Tibial artery (tissue), 4 donors: Measurements from ENCODE around the gene FSIP1.
A peak's percentile ranks its signal among the peaks of the same experiment; 100 is the strongest.

Source experiments
- DNase-seq, 2 donors: peaks; one replicate each; pipeline ENCODE4 v3.0.0-alpha.2; 2019
- H3K27ac ChIP-seq, 2 donors: fragments of 200-600 bp; sonication (generic) in 1 of 2; 1 replicate in 1 of 2; 2 replicates in 1 of 2; pipeline ENCODE4 v1.5.1; 2018 to 2019; ENCODE audit warnings: mild to moderate bottlenecking in 1 of 2
- H3K27me3 ChIP-seq, 2 donors: fragments of 200-600 bp; sonication (generic) in 1 of 2; one replicate each; pipeline versions ENCODE4 v1.5.1 to v1.6.0; 2016 to 2019
- H3K36me3 ChIP-seq, 3 donors: fragments of 200-600 bp; sonication (generic) in 2 of 3; one replicate each; pipeline ENCODE4 v1.5.1; 2016 to 2019; ENCODE audit warnings: mild to moderate bottlenecking in 2 of 3
- H3K4me1 ChIP-seq, 4 donors: fragments of 200-600 bp; sonication (generic) in 2 of 4; 1 replicate in 3 of 4; 2 replicates in 1 of 4; pipeline ENCODE4 v1.5.1; 2016 to 2019
- H3K4me3 ChIP-seq, 2 donors: fragments of 200-600 bp; sonication (generic) in 1 of 2; 1 replicate in 1 of 2; 2 replicates in 1 of 2; pipeline ENCODE4 v1.5.1; 2018 to 2019; ENCODE audit warnings: mild to moderate bottlenecking in 2 of 2
- H3K9me3 ChIP-seq, 3 donors: fragments of 200-600 bp; sonication (generic) in 1 of 3; one replicate each; pipeline ENCODE4 v1.5.1; 2016 to 2019
- intact Hi-C: fragments of 100-400 bp; cut with DNase I; formaldehyde crosslinking; loops from one replicate; pipeline ENCODE4 v1.15.0; 2023; ENCODE audit warnings: low total_unique reads
- TF ChIP-seq, protein P1 (sequence below), 2 experiments: fragments of 200-600 bp in 1 of 2; fragments of 450-650 bp in 1 of 2; IDR thresholded peaks; one replicate each; pipeline ENCODE4 v1.5.1; 2017 to 2019; ENCODE audit warnings: antibody characterized with exemption in 2 of 2, mild to moderate bottlenecking in 1 of 2, moderate library complexity in 1 of 2

FSIP1 gene

DNA sequence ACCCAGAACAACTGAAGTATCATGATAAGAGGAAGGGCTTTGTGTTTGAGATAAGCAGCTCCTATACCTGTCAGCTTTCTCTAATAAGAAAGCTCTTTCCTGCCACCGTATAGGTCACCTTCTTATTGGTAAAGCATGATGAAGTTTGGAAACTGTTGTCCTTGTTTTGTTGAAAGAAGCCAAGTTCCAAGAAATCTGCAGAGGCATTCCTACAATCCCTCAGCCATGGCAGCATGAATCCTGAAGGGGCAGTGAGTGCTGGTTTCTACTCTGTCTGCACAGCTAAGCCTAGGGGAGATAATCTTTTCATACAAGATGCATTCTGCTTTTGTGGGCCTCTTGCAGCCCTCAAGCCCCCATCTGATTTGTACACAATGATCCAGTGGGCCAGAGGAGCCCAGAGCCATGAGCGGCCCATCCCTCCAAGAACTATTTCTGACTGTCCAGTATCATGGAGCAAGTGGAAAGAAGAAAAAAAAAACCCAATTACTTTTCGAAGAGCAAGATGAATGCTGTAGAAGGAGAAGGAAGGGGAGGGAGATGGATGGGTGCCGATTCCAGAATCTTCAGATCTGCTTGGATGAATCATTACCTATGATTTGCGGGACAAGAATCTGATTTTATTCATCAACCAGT lies 203.7 kb downstream of the FSIP1 start:
- H3K36me3 ChIP-seq, result peaks cover 4 to 23% (median 19%) of the 10 kb centered on the region in 3 donors
- TF ChIP-seq, protein P1, sequence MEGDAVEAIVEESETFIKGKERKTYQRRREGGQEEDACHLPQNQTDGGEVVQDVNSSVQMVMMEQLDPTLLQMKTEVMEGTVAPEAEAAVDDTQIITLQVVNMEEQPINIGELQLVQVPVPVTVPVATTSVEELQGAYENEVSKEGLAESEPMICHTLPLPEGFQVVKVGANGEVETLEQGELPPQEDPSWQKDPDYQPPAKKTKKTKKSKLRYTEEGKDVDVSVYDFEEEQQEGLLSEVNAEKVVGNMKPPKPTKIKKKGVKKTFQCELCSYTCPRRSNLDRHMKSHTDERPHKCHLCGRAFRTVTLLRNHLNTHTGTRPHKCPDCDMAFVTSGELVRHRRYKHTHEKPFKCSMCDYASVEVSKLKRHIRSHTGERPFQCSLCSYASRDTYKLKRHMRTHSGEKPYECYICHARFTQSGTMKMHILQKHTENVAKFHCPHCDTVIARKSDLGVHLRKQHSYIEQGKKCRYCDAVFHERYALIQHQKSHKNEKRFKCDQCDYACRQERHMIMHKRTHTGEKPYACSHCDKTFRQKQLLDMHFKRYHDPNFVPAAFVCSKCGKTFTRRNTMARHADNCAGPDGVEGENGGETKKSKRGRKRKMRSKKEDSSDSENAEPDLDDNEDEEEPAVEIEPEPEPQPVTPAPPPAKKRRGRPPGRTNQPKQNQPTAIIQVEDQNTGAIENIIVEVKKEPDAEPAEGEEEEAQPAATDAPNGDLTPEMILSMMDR (IDR thresholded peaks at IDR 0.05), result no peak
- DNase-seq, result no peak
- peaks cover 0 to 44% (median 21%) of the 10 kb centered on the region in 4 donors for H3K4me1 ChIP-seq
- peak overlapping the region; percentile 69 for H3K4me3 ChIP-seq
- intact Hi-C loops, result loop anchor here (5.0 to 10.0 kb wide), 2 partner anchors 64 to 762 kb away; no protein-coding TSS in a partner anchor
- H3K9me3 ChIP-seq, result no peaks in the 10 kb centered on the region
- peak overlapping the region; percentile 77 to 92 for H3K27ac ChIP-seq
- no peaks in the 10 kb centered on the region for H3K27me3 ChIP-seq

DNA sequence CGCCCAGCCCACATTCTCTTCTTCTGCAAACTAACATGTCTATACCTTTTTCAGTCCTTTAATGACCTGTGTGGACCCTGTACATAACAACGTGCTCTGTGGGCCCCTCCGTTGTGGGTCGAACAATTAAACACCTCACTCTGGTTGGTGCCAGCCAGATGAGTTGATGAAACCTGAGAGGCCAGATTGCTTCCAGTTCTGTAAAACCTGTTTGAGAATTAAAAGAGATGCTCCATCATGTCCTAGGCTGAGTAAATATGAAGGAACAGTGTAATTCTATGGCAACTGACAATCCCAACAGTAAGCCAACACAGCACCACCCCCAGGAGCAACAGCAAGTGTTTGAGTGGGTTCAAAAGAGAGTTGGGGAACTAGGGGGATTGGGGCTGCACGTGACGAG lies 207.5 kb downstream of the FSIP1 start:
- H3K27ac ChIP-seq, result no peak overlapping the region
- intact Hi-C loops, result loop anchor here (5.0 to 10.0 kb wide), 2 partner anchors 60 to 758 kb away; no protein-coding TSS in a partner anchor
- peaks cover 0 to 22% (median 7%) of the 10 kb centered on the region in 4 donors for H3K4me1 ChIP-seq
- no peaks in the 10 kb centered on the region for H3K36me3 ChIP-seq
- TF ChIP-seq, protein P1 (IDR thresholded peaks at IDR 0.05), result no peak
- no peak for DNase-seq
- H3K4me3 ChIP-seq, result no peak overlapping the region
- no peaks in the 10 kb centered on the region for H3K27me3 ChIP-seq
- no peaks in the 10 kb centered on the region for H3K9me3 ChIP-seq

DNA sequence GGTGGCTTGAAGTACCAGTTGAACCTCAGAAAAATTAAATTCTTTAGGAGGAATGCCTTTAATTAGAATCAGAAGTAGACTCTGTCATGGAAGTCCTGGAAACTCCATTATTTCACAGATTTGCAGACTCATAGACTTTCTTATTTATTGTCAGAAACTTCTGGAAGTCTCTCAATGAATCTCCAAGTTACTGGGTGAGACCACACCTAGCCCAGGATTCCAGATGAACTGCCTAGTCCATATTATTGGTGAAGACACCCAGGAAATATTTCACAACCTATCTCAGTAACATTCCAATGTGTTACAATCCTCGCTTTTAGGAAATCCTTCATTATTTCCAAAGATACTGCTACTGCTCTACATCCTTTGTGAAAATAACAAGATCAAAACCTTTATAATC lies 208.2 kb downstream of the FSIP1 start:
- intact Hi-C loops, result loop anchor here (10.0 kb wide), 1 partner anchor 60 kb away; no protein-coding TSS in a partner anchor
- TF ChIP-seq, protein P1 (IDR thresholded peaks at IDR 0.05), result no peak
- no peaks in the 10 kb centered on the region for H3K9me3 ChIP-seq
- no peaks in the 10 kb centered on the region for H3K36me3 ChIP-seq
- H3K27ac ChIP-seq, result no peak overlapping the region
- no peak overlapping the region for H3K4me3 ChIP-seq
- DNase-seq, result no peak
- no peaks in the 10 kb centered on the region for H3K27me3 ChIP-seq
- peaks cover 0 to 22% (median 4%) of the 10 kb centered on the region in 4 donors for H3K4me1 ChIP-seq

DNA sequence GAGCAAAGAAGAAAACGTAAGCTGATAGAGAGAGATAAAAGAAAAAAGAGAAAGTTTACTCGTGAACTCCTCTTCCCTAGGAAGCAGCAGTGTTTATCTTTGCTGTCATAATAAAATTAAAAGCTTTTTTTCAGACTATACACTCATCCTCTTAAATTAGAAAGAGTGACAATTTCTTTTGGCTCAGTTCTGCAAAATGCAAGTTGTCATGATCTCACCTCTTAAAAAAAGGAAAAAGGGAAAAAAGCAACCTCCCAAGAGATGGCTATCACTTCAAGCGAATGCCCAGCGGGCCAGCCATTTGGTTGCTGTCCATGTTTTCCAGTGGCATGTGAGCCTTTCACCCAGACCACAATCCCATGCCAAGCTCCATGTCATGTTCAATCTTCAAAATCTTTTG lies 208.8 kb downstream of the FSIP1 start:
- TF ChIP-seq, protein P1 (IDR thresholded peaks at IDR 0.05), result no peak
- H3K27ac ChIP-seq, result no peak overlapping the region
- intact Hi-C loops, result loop anchor here (10.0 kb wide), 1 partner anchor 59 kb away; no protein-coding TSS in a partner anchor

DNA sequence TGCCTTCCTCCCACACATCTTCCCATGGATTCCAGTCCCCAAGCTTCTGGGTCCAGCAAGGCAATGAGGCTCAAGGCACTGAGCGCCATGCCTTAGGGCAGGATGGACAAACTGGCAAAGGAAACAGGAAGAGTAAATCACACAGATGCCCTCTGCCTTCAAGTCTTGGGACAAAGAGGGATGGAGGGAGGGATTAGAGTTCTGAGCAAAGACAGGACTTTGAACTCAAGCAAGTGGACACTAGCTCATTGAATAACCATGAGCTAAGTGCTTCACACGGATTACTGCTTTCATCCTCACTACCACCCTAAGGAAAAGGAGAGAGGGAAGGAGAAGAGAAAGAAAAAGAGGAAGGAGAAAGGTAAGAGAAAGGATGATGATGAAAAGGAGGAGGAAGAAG lies 209.4 kb downstream of the FSIP1 start:
- DNase-seq, result no peak
- TF ChIP-seq, protein P1 (IDR thresholded peaks at IDR 0.05), result no peak
- Histone ChIP-seq H3K27ac (no peak overlapping the region), H3K4me3 (no peak overlapping the region), H3K4me1 (peaks cover 0 to 13% (median 0%) of the 10 kb centered on the region in 4 donors), H3K27me3 (no peaks in the 10 kb centered on the region), H3K9me3 (no peaks in the 10 kb centered on the region), H3K36me3 (no peaks in the 10 kb centered on the region)
- intact Hi-C loops, result loop anchor here (10.0 kb wide), 1 partner anchor 58 kb away; no protein-coding TSS in a partner anchor

More for the DNA sequence above, 208.8 kb downstream of the FSIP1 start:
- Histone ChIP-seq H3K36me3 (no peaks in the 10 kb centered on the region), H3K9me3 (no peaks in the 10 kb centered on the region), H3K27me3 (no peaks in the 10 kb centered on the region), H3K4me3 (no peak overlapping the region), H3K4me1 (peaks cover 0 to 18% (median under 1%) of the 10 kb centered on the region in 4 donors)
- no peak for DNase-seq
